H1 (cell line): ENCODE results near the gene OSTF1. TPM values are rescaled to one million over a fixed set of nuclear protein-coding genes. Genes with fewer than 3 reads are reported as not detected.

Experiments
- CTCF ChIA-PET: fragments of 300-600 bp; sonication (Branson Sonifier 250); formaldehyde crosslinking; loops from one replicate; lab custom pipeline; 2021; ENCODE audit not compliant: partially characterized antibody; lab: Charles Lee
- POLR2A ChIA-PET: fragments of 300-600 bp; sonication (Branson Sonifier 250); formaldehyde crosslinking; loops from one replicate; lab custom pipeline; 2021; ENCODE audit warnings: inconsistent platforms; ENCODE audit not compliant: partially characterized antibody; lab: Charles Lee
- DNase-seq, 2 experiments: peaks; one replicate each; pipeline versions ENCODE4 v3.0.0 to v3.0.0-alpha.2; 2010 to 2022; ENCODE audit warnings: low spot score in 2 of 2, low read depth in 1 of 2, mixed read lengths in 1 of 2
- FAIRE-seq: peaks from 2 replicates; lab custom pipeline; 2011; peaks lifted over from hg19 to GRCh38; lab: Jason Lieb, UNC
- H2AFZ ChIP-seq: 2 replicates; pipeline ENCODE4 v1.8.1; 2012; ENCODE audit warnings: low read length, inconsistent platforms
- H2AK5ac ChIP-seq: 2 replicates; pipeline ENCODE4 v1.6.1; 2013; ENCODE audit warnings: low read depth, low read length
- H2BK120ac ChIP-seq: replicated peaks from 2 replicates; pipeline ENCODE3; 2013; ENCODE audit warnings: low read depth, low read length, inconsistent platforms
- H2BK12ac ChIP-seq: 2 replicates; pipeline ENCODE4 v1.6.1; 2013; ENCODE audit warnings: low read depth, low read length
- H2BK15ac ChIP-seq: 2 replicates; pipeline ENCODE4 v1.6.1; 2013; ENCODE audit warnings: low read length
- H2BK20ac ChIP-seq: 2 replicates; pipeline ENCODE4 v1.6.1; 2013; ENCODE audit warnings: low read length
- H2BK5ac ChIP-seq: 2 replicates; pipeline ENCODE4 v1.6.1; 2013; ENCODE audit warnings: low read depth, low read length
- H3K14ac ChIP-seq: 2 replicates; pipeline ENCODE4 v1.6.1; 2013; ENCODE audit warnings: inconsistent platforms; ENCODE audit not compliant: insufficient read length
- H3K18ac ChIP-seq: 2 replicates; pipeline ENCODE4 v1.6.1; 2013; ENCODE audit warnings: low read length; ENCODE audit errors: extremely low read depth
- H3K23ac ChIP-seq: 2 replicates; pipeline ENCODE4 v1.6.1; 2013; ENCODE audit warnings: inconsistent platforms; ENCODE audit not compliant: insufficient read length
- H3K23me2 ChIP-seq: 2 replicates; pipeline ENCODE4 v1.6.1; 2013; ENCODE audit warnings: low read depth, low read length
- H3K27ac ChIP-seq: 2 replicates; pipeline ENCODE4 v1.6.1; 2011; ENCODE audit warnings: low read depth, low read length, inconsistent platforms
- H3K27me3 ChIP-seq, 4 experiments: replicated peaks in 1 of 4; 1 replicate in 1 of 4; 2 replicates in 3 of 4; pipeline versions ENCODE4 v1.6.1 to v1.8.1; 2011 to 2013; ENCODE audit warnings: low read length in 3 of 4, mild to moderate bottlenecking in 3 of 4, inconsistent platforms in 2 of 4, mixed read lengths in 2 of 4, moderate library complexity in 1 of 4; ENCODE audit not compliant: control insufficient read depth in 3 of 4, insufficient read depth in 3 of 4; ENCODE audit errors: extremely low read depth in 1 of 4
- H3K36me3 ChIP-seq, 4 experiments: 2 replicates each; pipeline versions ENCODE4 v1.6.1 to v1.8.1; 2011 to 2013; ENCODE audit warnings: mild to moderate bottlenecking in 4 of 4, low read length in 3 of 4, moderate library complexity in 2 of 4, control low read depth in 1 of 4, inconsistent platforms in 1 of 4; ENCODE audit not compliant: insufficient read depth in 4 of 4, control insufficient read depth in 2 of 4
- H3K4ac ChIP-seq: replicated peaks from 2 replicates; pipeline ENCODE3; 2013; ENCODE audit warnings: low read length, low read depth, mixed read lengths, inconsistent platforms; ENCODE audit not compliant: insufficient read length
- H3K4me1 ChIP-seq, 4 experiments: replicated peaks in 1 of 4; 1 replicate in 1 of 4; 2 replicates in 3 of 4; pipeline versions ENCODE4 v1.6.1 to v1.8.1; 2011 to 2013; ENCODE audit warnings: low read length in 3 of 4, inconsistent platforms in 2 of 4, mixed read lengths in 1 of 4; ENCODE audit not compliant: insufficient read depth in 4 of 4, control insufficient read depth in 3 of 4
- H3K4me2 ChIP-seq, 2 experiments: 2 replicates each; pipeline versions ENCODE4 v1.6.1 to v1.8.1; 2011 to 2013; ENCODE audit warnings: low read depth in 2 of 2, low read length in 2 of 2, control low read depth in 1 of 2, inconsistent platforms in 1 of 2, mild to moderate bottlenecking in 1 of 2; ENCODE audit not compliant: insufficient read depth in 1 of 2
- H3K4me3 ChIP-seq, 4 experiments: fragments of 200-600, 300-600 bp in 1 of 4; sonication (generic), shearing (Covaris generic), sonication (Bioruptor Twin) in 1 of 4; 2 replicates each; pipeline versions ENCODE4 v1.5.1 to v1.8.1; 2011 to 2016; ENCODE audit warnings: low read length in 4 of 4, low read depth in 3 of 4, control low read depth in 2 of 4, inconsistent platforms in 2 of 4, mild to moderate bottlenecking in 2 of 4, mixed read lengths in 1 of 4, moderate library complexity in 1 of 4; ENCODE audit not compliant: insufficient read depth in 2 of 4; ENCODE audit errors: extremely low read depth in 1 of 4
- H3K56ac ChIP-seq: replicated peaks from 2 replicates; pipeline ENCODE3; 2013; ENCODE audit warnings: low read depth, mild to moderate bottlenecking, mixed read lengths, low read length, inconsistent platforms; ENCODE audit not compliant: insufficient read length
- H3K79me1 ChIP-seq: 2 replicates; pipeline ENCODE4 v1.6.1; 2013; ENCODE audit warnings: low read depth, low read length, control low read depth
- H3K79me2 ChIP-seq, 2 experiments: 2 replicates each; pipeline versions ENCODE4 v1.6.1 to v1.8.1; 2012 to 2013; ENCODE audit warnings: low read length in 2 of 2, mild to moderate bottlenecking in 2 of 2, inconsistent platforms in 1 of 2; ENCODE audit not compliant: insufficient read depth in 2 of 2, control insufficient read depth in 1 of 2
- H3K9ac ChIP-seq, 4 experiments: replicated peaks in 1 of 4; 1 replicate in 1 of 4; 2 replicates in 3 of 4; pipeline versions ENCODE4 v1.6.1 to v1.8.1; 2011 to 2013; ENCODE audit warnings: low read depth in 3 of 4, low read length in 3 of 4, control low read depth in 2 of 4, mild to moderate bottlenecking in 2 of 4, moderate library complexity in 2 of 4, inconsistent platforms in 1 of 4; ENCODE audit errors: extremely low read depth in 1 of 4
- H3K9me3 ChIP-seq, 2 experiments: 2 replicates each; pipeline versions ENCODE4 v1.6.1 to v1.8.1; 2012 to 2013; ENCODE audit warnings: mild to moderate bottlenecking in 2 of 2, moderate library complexity in 2 of 2, control low read depth in 1 of 2, inconsistent platforms in 1 of 2, low read depth in 1 of 2, low read length in 1 of 2, mixed read lengths in 1 of 2; ENCODE audit not compliant: insufficient read depth in 2 of 2
- H4K20me1 ChIP-seq, 2 experiments: replicated peaks in 1 of 2; 2 replicates each; pipeline versions ENCODE3 to v1.8.1; 2011 to 2013; ENCODE audit warnings: inconsistent platforms in 2 of 2, low read length in 2 of 2, mild to moderate bottlenecking in 1 of 2; ENCODE audit not compliant: insufficient read depth in 2 of 2, control insufficient read depth in 1 of 2
- H4K5ac ChIP-seq: 2 replicates; pipeline ENCODE4 v1.6.1; 2013; ENCODE audit warnings: low read length, low read depth, mixed read lengths, inconsistent platforms; ENCODE audit not compliant: insufficient read length
- H4K8ac ChIP-seq: 2 replicates; pipeline ENCODE4 v1.8.0; 2013; ENCODE audit warnings: mild to moderate bottlenecking, moderate library complexity, low read length, inconsistent platforms; ENCODE audit not compliant: insufficient read depth; ENCODE audit errors: extremely low read depth
- H4K91ac ChIP-seq: replicated peaks from 2 replicates; pipeline ENCODE3; 2013; ENCODE audit warnings: low read length, mixed read lengths, inconsistent platforms; ENCODE audit not compliant: insufficient read length
- CBX5 ChIP-seq: fragments of 300-800, 300-1000 bp; sonication (generic); IDR thresholded peaks from 2 replicates; pipeline ENCODE4 v1.7.1; 2016; ENCODE audit warnings: antibody characterized with exemption, low read length, low read depth
- CREB1 ChIP-seq: IDR thresholded peaks from 2 replicates; pipeline ENCODE4 v1.6.1; 2012; ENCODE audit warnings: inconsistent platforms
- CTBP2 ChIP-seq: IDR thresholded peaks from 2 replicates; pipeline ENCODE4 v1.7.0; 2011; ENCODE audit warnings: borderline replicate concordance, mild to moderate bottlenecking, moderate library complexity, mixed read lengths, low read length; ENCODE audit not compliant: insufficient read depth, insufficient read length
- GABPA ChIP-seq: IDR thresholded peaks from 2 replicates; pipeline ENCODE4 v1.6.1; 2011; ENCODE audit warnings: mild to moderate bottlenecking, low read length, moderate library complexity, borderline replicate concordance; ENCODE audit not compliant: insufficient read depth
- HDAC6 ChIP-seq: IDR thresholded peaks from one replicate; pipeline ENCODE4 v1.7.1; 2012; ENCODE audit warnings: low read depth, mild to moderate bottlenecking, inconsistent platforms, low read length, moderate library complexity
- KDM1A ChIP-seq: fragments of 200-600, 300-600 bp; sonication (generic); IDR thresholded peaks from 2 replicates; pipeline ENCODE4 v1.7.1; 2016; ENCODE audit warnings: mild to moderate bottlenecking, low read length, borderline replicate concordance
- NRF1 ChIP-seq: IDR thresholded peaks from 2 replicates; pipeline ENCODE4 v1.6.1; 2011; ENCODE audit warnings: mild to moderate bottlenecking, low read depth, low read length, improper control_type of control experiment
- SP1 ChIP-seq: IDR thresholded peaks from 2 replicates; pipeline ENCODE4 v1.6.1; 2011; ENCODE audit warnings: low read depth, low read length
- SP2 ChIP-seq: IDR thresholded peaks from 2 replicates; pipeline ENCODE4 v1.6.1; 2012; ENCODE audit warnings: mild to moderate bottlenecking, low read length, inconsistent platforms
- TBP ChIP-seq: IDR thresholded peaks from 2 replicates; pipeline ENCODE4 v1.6.1; 2011; ENCODE audit warnings: low read depth, low read length, improper control_type of control experiment
- WGBS, 2 experiments: shearing (Covaris generic) in 1 of 2; methylation state at CpG; one replicate each; pipeline versions ENCODE4 v1.1.6 to v1.1.7; 2013 to 2015; ENCODE audit warnings: low lambda C conversion rate in 2 of 2, mixed read lengths in 2 of 2, inconsistent platforms in 1 of 2, low coverage in 1 of 2, missing lambda C conversion rate in 1 of 2; ENCODE audit not compliant: insufficient replicate concordance in 2 of 2, insufficient coverage in 1 of 2, insufficient read length in 1 of 2; ENCODE audit errors: extremely low coverage in 1 of 2, missing lambda C conversion rate in 1 of 2; 5-methylcytosine and 5-hydroxymethylcytosine counted together
- polyA plus RNA-seq, 7 experiments: library from polyadenylated mRNA; depleted of rRNA in 3 of 7; stranded (reverse) in 5 of 7; unstranded in 2 of 7; fragments of >200 nt in 5 of 7; fragments of 200-250 nt in 2 of 7; gene quantifications; 1 replicate in 5 of 7; 2 replicates in 1 of 7; 4 replicates in 1 of 7; pipeline versions ENCODE4 v1.2.1 to v1.2.3, GENCODE V29; 2011 to 2013; ENCODE audit warnings: missing spikeins in 2 of 7, mixed read lengths in 2 of 7
- total RNA-seq: library from RNA; stranded (reverse); fragmentation: NEBNext Ultra II Directional; extraction: Animal tissue kit (Norgen Biotek cat#: 25700); gene quantifications from 2 replicates; pipeline ENCODE4 v1.2.1, GENCODE V29; 2021
- TF ChIP-seq, protein P1 (sequence below): IDR thresholded peaks from 2 replicates; pipeline ENCODE4 v1.6.1; 2012; ENCODE audit warnings: low read length, inconsistent platforms
- TF ChIP-seq, protein P2 (sequence below): IDR thresholded peaks from 2 replicates; pipeline ENCODE4 v1.6.1; 2011; ENCODE audit warnings: low read length, improper control_type of control experiment

OSTF1 gene
- total and polyA plus RNA-seq, 2 of the 8 experiments (the other 6 are each of a cell fraction or from before 2014, with no cell fraction given): 5.0 to 18.9 TPM

DNA sequence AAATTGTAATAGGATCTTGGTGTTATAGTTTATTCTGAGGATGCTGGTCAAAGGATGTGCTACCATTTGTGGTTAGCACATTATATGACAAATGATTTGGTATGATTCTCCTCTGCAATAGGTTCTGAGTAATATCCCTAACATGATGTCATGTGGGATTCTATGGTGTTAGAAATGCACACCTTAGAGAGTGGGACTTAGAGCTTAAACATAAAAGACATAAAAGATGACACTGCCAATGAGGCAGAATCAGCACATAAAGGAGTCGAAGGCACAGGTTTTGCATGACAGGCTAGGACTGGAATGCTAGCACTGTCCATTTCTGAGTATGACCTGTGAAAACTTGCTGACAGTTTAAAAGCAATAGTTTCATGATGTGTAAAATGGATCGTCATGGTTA is 100.4 kb downstream of the OSTF1 start:
- H3K27me3 ChIP-seq: no peaks in the 10 kb centered on the region
- DNase-seq (no peak), FAIRE-seq (no peak)
- H3K4me1 ChIP-seq: no peaks in the 10 kb centered on the region
- H2BK15ac ChIP-seq: no peak overlapping the region
- no peak overlapping the region for H2AFZ ChIP-seq
- H2AK5ac ChIP-seq: no peak overlapping the region
- H3K4me2 ChIP-seq: no peak overlapping the region
- no peak overlapping the region for H3K23ac ChIP-seq
- H3K4ac ChIP-seq: no peak overlapping the region
- peaks cover 0 to 1% of the 10 kb centered on the region in 2 experiments for H4K20me1 ChIP-seq
- no peak overlapping the region for H3K18ac ChIP-seq
- no peak overlapping the region for H3K27ac ChIP-seq
- no peak overlapping the region for H2BK120ac ChIP-seq
- no peaks in the 10 kb centered on the region for H3K36me3 ChIP-seq
- no peak overlapping the region for H2BK20ac ChIP-seq
- 90% methylated on average over 2 of the region's 2 CpGs; no CpG with 5 or more reads in 1 of the 2 experiments for WGBS, 2 experiments
- H3K79me1 ChIP-seq: no peaks in the 10 kb centered on the region
- H3K14ac ChIP-seq: no peak overlapping the region
- no peak overlapping the region for H2BK12ac ChIP-seq
- H3K56ac ChIP-seq: no peak overlapping the region
- no peak overlapping the region for H4K91ac ChIP-seq
- POLR2A ChIA-PET: no interaction called here
- H4K5ac ChIP-seq: no peak overlapping the region
- H3K9me3 ChIP-seq: no peaks in the 10 kb centered on the region
- H4K8ac ChIP-seq: no peak overlapping the region
- H3K4me3 ChIP-seq: no peak overlapping the region
- no peaks in the 10 kb centered on the region for H3K23me2 ChIP-seq
- CTCF ChIA-PET: interaction anchor here (0.6 to 5.4 kb wide), 2 partner anchors 15 to 1127 kb away, joined by 3 to 61 read pairs; no protein-coding TSS in a partner anchor
- H3K9ac ChIP-seq: no peak overlapping the region; a peak in 1 of 7 replicates
- no peaks in the 10 kb centered on the region for H3K79me2 ChIP-seq
- H2BK5ac ChIP-seq: no peak overlapping the region
- TF ChIP-seq SP1: no peak
- no peak for TF ChIP-seq CBX5
- no peak for TF ChIP-seq KDM1A
- no peak for TF ChIP-seq GABPA
- TF ChIP-seq SP2: no peak
- no peak for TF ChIP-seq NRF1
- TF ChIP-seq CTBP2: no peak
- TF ChIP-seq HDAC6: no peak
- no peak for TF ChIP-seq CREB1
- TF ChIP-seq, protein P1, sequence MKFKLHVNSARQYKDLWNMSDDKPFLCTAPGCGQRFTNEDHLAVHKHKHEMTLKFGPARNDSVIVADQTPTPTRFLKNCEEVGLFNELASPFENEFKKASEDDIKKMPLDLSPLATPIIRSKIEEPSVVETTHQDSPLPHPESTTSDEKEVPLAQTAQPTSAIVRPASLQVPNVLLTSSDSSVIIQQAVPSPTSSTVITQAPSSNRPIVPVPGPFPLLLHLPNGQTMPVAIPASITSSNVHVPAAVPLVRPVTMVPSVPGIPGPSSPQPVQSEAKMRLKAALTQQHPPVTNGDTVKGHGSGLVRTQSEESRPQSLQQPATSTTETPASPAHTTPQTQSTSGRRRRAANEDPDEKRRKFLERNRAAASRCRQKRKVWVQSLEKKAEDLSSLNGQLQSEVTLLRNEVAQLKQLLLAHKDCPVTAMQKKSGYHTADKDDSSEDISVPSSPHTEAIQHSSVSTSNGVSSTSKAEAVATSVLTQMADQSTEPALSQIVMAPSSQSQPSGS: no peak
- no peak for TF ChIP-seq TBP
- TF ChIP-seq, protein P2, sequence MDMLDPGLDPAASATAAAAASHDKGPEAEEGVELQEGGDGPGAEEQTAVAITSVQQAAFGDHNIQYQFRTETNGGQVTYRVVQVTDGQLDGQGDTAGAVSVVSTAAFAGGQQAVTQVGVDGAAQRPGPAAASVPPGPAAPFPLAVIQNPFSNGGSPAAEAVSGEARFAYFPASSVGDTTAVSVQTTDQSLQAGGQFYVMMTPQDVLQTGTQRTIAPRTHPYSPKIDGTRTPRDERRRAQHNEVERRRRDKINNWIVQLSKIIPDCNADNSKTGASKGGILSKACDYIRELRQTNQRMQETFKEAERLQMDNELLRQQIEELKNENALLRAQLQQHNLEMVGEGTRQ: no peak
